Thoracic aorta (tissue), 2 donors: ENCODE measurements around the gene B4GALT5. TPM values are rescaled to one million over a fixed set of nuclear protein-coding genes. Genes with fewer than 3 reads are reported as not detected.

Source experiments
- ATAC-seq: fragments of 150-250 bp; one replicate; pipeline ENCODE4 v1.8.0; 2017; ENCODE audit warnings: low read depth; ENCODE audit not compliant: insufficient number of reproducible peaks, low FRiP score
- DNase-seq: peaks from one replicate; pipeline ENCODE4 v3.0.0-alpha.2; 2020; ENCODE audit warnings: low spot score
- H3K27ac ChIP-seq, 2 donors: fragments of 200-600 bp; sonication (generic); 1 replicate in 1 of 2; 2 replicates in 1 of 2; pipeline ENCODE4 v1.5.1; 2016; ENCODE audit warnings: mild to moderate bottlenecking in 2 of 2, moderate library complexity in 2 of 2
- H3K27me3 ChIP-seq: fragments of 200-600 bp; sonication (generic); replicated peaks from 2 replicates; pipeline ENCODE4 v1.6.0; 2016; ENCODE audit warnings: mild to moderate bottlenecking; ENCODE audit not compliant: insufficient read depth
- H3K36me3 ChIP-seq: fragments of 200-600 bp; sonication (generic); one replicate; pipeline ENCODE4 v1.5.1; 2016
- H3K4me1 ChIP-seq, 2 donors: fragments of 200-600 bp; sonication (generic); 1 replicate in 1 of 2; 2 replicates in 1 of 2; pipeline versions ENCODE4 v1.5.1 to v1.6.0; 2016; ENCODE audit warnings: low read depth in 2 of 2, mild to moderate bottlenecking in 1 of 2; ENCODE audit not compliant: control insufficient read depth in 1 of 2
- H3K4me3 ChIP-seq: fragments of 200-600 bp; sonication (generic); 2 replicates; pipeline ENCODE4 v1.5.1; 2016; ENCODE audit warnings: mild to moderate bottlenecking
- H3K9me3 ChIP-seq: fragments of 200-600 bp; sonication (generic); 2 replicates; pipeline ENCODE4 v1.5.1; 2016
- CTCF ChIP-seq: fragments of 200-600 bp; sonication (generic); IDR thresholded peaks from one replicate; pipeline ENCODE4 v1.5.1; 2019; ENCODE audit warnings: antibody characterized with exemption
- total RNA-seq, 2 donors: library from RNA; depleted of rRNA; stranded (reverse); fragments of >200 nt; gene quantifications; one replicate each; pipeline versions ENCODE4 v1.1.0 to v1.2.3, GENCODE V29; 2016

The B4GALT5 gene
- total RNA-seq, 2 donors from 2014 or later: 15.7 to 45.3 TPM

- ATAC-seq (no peak), DNase-seq (no peak)
- Histone ChIP-seq H3K27me3 (no peaks in the 10 kb centered on the region), H3K4me3 (no peak overlapping the region), H3K27ac (no peak overlapping the region), H3K36me3 (no peaks in the 10 kb centered on the region), H3K4me1 (peaks cover 5 to 6% of the 10 kb centered on the region in 2 donors), H3K9me3 (no peaks in the 10 kb centered on the region)
- TF ChIP-seq CTCF: no peak
Observed at GRCh38 chr20:49742948-49743347, 29.3 kb upstream of the B4GALT5 start.

GRCh38 chr20:49741977-49742376 lies 28.3 kb upstream of the B4GALT5 start:
- TF ChIP-seq CTCF: no peak
- no peaks in the 10 kb centered on the region for H3K27me3 ChIP-seq
- no peak for DNase-seq
- no peak overlapping the region for H3K27ac ChIP-seq
- H3K4me3 ChIP-seq: no peak overlapping the region
- H3K36me3 ChIP-seq: no peaks in the 10 kb centered on the region
- no peak for ATAC-seq
- H3K4me1 ChIP-seq: no peaks in the 10 kb centered on the region
- no peaks in the 10 kb centered on the region for H3K9me3 ChIP-seq

- Histone ChIP-seq H3K27me3 (no peaks in the 10 kb centered on the region), H3K4me1 (no peaks in the 10 kb centered on the region), H3K27ac (no peak overlapping the region), H3K9me3 (no peaks in the 10 kb centered on the region), H3K4me3 (no peak overlapping the region), H3K36me3 (no peaks in the 10 kb centered on the region)
- DNase-seq (no peak), ATAC-seq (no peak)
- no peak for TF ChIP-seq CTCF
Observed at GRCh38 chr20:49740807-49741206, 27.1 kb upstream of the B4GALT5 start.

- Histone ChIP-seq H3K27ac (no peak overlapping the region), H3K4me1 (no peaks in the 10 kb centered on the region), H3K36me3 (no peaks in the 10 kb centered on the region), H3K9me3 (no peaks in the 10 kb centered on the region), H3K27me3 (no peaks in the 10 kb centered on the region), H3K4me3 (no peak overlapping the region)
- no peak for TF ChIP-seq CTCF
- DNase-seq (no peak), ATAC-seq (no peak)
Observed at GRCh38 chr20:49739042-49739441, 25.4 kb upstream of the B4GALT5 start.

- Histone ChIP-seq H3K27ac (no peak overlapping the region), H3K27me3 (no peaks in the 10 kb centered on the region), H3K9me3 (no peaks in the 10 kb centered on the region), H3K4me1 (no peaks in the 10 kb centered on the region), H3K4me3 (no peak overlapping the region), H3K36me3 (no peaks in the 10 kb centered on the region)
- DNase-seq: no peak
- TF ChIP-seq CTCF: no peak
- no peak for ATAC-seq
Observed at GRCh38 chr20:49737260-49737659, 23.6 kb upstream of the B4GALT5 start.
